Measurements from ENCODE around the gene RNF150.
A peak's percentile ranks its signal among the peaks of the same experiment; 100 is the strongest.

Gene RNF150

DNA sequence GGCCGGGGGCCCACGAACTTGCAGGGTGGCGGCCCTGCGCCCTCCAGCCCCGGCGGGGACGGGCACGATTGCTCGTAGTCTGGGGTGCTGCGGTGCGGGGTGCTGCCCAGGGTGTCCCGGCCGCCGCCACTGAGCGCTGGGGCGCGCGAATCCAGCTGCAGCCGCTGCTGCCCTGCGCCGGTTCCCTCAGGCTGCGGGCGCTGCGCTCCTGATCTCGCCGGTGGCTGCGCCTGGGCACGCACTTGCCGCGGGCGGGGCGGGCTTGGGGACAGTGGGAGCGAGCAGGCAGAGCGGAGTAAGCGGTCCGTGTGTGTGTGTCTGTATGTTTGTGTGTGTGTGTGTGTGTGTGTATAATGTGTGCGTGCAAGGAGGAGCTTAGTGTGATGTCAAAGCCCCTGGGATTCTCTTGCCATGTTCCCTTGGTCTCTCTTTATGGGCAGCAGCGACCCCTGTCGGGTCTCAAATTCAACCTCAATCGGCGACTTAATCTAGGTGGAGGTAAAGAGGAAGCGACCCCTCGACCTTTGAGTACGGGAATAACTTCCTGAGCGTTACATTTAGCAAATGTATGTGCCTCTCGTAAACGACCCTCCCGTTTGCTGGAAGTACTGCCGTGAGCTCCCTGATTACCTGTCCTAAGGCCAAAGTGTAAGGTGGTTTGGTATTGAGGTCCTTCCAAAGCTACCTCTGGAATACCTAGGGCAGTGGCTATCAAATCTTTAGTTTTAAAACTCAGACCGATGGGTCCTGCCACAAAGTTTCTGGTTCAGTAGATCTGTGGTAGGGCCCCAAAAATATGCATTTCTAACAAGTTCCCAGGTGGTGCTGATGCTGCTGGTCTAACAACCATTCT is at the start of gene RNF150:
Gene RNF150 (minus strand): TSS at position 324 of the 853 bp plus-strand sequence.
- TF ChIP-seq, protein P1, sequence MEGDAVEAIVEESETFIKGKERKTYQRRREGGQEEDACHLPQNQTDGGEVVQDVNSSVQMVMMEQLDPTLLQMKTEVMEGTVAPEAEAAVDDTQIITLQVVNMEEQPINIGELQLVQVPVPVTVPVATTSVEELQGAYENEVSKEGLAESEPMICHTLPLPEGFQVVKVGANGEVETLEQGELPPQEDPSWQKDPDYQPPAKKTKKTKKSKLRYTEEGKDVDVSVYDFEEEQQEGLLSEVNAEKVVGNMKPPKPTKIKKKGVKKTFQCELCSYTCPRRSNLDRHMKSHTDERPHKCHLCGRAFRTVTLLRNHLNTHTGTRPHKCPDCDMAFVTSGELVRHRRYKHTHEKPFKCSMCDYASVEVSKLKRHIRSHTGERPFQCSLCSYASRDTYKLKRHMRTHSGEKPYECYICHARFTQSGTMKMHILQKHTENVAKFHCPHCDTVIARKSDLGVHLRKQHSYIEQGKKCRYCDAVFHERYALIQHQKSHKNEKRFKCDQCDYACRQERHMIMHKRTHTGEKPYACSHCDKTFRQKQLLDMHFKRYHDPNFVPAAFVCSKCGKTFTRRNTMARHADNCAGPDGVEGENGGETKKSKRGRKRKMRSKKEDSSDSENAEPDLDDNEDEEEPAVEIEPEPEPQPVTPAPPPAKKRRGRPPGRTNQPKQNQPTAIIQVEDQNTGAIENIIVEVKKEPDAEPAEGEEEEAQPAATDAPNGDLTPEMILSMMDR (IDR thresholded peaks at IDR 0.05; ENCODE audit: low read depth, low read length) = peak; percentile 83
- DNase-seq (ENCODE audit: extremely low read depth, low read depth) = peak; percentile 89

DNA sequence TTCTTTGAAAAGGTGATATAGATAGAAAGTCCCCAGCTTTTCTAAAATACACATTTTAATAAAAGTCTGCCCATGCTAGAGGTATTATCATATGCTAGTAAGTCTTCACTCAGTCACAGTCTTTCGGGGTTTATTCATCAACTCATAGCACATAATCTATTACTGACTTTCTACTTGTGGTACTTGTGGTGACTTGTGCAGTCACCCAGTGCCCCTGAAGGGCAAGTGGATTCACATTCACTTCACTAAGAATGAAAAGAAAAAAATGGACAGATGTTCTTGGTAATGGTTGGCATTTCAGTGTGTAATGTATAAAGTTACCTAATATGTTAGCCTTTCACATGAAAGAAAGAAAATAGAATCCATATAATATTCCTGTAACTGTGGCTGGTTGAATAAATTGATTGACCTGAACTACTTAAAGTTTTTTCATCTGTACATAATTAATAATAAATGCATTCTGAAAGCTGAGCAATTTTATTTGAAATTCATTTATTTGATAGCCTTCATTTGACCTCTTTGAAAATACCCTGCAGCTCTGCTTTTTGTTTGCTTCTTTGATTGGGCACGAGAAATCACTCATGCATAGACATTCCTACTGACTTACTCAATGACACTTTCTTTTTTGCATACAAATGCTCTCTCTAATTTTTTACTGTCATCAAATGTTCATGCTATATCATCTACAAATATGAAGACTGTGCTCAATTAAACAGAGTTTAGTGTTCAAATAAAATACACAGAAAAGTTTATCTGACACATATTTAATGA is 47.9 kb upstream of the RNF150 start:
- TF ChIP-seq, protein P1 (IDR thresholded peaks at IDR 0.05; ENCODE audit: low read depth, low read length) = no peak
- DNase-seq (ENCODE audit: extremely low read depth, low read depth) = no peak

DNA sequence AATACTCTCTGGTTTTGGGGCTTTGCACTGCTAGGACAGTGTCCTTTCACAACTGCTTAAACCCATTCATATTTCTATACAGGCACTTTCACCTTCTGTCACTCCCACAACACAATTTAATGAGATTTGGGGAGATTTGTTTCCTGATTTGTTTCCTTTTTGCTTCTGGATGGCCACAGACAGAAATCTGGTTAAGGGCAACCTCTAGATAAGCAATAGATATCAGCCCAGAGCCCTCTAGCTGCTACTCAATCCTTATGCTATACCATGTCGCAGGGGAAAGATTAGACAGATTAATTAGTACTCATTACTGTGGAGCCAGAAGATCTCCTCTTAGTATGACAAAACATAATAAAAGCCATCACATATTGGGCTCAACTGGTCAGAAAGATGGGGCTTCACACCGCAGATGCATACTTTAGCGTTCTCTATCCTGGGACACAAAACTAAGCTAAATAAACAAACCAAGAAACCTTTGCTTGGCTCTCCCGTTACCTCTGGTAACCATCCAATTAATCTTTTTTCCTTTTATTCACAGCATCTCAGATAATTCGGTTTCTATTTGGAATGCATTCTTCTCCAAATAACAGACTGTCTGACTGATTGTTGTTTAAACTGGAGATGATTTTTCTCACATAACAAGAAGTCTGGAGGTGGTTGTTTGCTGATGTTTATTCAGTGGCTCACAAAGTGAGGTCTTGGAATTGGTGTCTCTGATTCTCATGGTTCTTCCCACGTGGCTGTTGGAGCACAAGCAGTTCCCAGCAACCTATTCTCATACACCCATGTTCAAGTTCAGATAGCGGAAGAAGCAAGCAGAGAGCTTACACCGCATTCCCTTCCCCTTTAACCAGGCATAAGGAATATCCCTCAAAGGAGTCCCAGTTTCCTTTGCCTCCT is 46.5 kb upstream of the RNF150 start:
- no peak for DNase-seq (ENCODE audit: extremely low read depth, low read depth)

DNA sequence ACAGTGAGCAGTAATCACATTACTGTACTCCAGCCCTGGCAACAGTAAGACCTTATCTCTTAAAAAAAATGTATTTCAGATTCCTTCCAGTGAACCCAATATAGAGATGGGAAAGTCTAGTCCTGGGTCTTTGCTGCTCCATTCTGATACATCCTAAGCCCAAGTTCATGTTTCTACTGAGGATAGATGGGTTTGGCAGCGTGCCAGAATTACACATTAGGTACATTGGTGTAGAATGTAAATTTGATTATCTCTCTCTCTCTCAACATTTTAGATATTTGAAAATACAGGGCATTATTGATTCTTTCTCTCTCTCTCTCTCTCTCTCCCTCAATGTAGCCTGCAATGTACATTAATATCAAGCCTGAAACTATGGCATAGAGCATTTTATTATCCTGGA is 43.9 kb upstream of the RNF150 start:
- DNase-seq (ENCODE audit: extremely low read depth, low read depth) = no peak
- TF ChIP-seq, protein P1 (IDR thresholded peaks at IDR 0.05; ENCODE audit: low read depth, low read length) = no peak

More for the DNA sequence above, 46.5 kb upstream of the RNF150 start:
- TF ChIP-seq, protein P1 (IDR thresholded peaks at IDR 0.05; ENCODE audit: low read depth, low read length) = no peak

DNA sequence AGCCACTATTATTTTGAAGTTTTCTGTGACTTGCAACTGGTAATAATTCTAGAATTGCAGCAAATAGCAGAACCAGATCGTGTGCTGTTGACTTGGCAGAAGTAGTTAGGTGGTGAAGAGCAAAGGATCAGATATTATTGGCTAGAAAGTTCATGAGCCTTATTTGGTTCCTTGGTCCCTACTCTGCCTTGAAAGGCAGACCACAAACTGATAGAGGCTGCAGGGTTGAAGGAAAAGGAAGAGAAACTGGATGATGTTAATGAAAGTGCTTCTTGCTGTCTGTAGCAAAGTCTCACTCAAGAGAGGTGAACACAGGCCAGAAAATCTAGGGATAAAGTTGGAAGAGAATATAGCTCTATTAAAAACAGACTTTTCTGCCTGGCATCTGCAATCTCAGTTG is 41.2 kb upstream of the RNF150 start:
- no peak for DNase-seq (ENCODE audit: extremely low read depth, low read depth)
- TF ChIP-seq, protein P1 (IDR thresholded peaks at IDR 0.05; ENCODE audit: low read depth, low read length) = no peak

DNA sequence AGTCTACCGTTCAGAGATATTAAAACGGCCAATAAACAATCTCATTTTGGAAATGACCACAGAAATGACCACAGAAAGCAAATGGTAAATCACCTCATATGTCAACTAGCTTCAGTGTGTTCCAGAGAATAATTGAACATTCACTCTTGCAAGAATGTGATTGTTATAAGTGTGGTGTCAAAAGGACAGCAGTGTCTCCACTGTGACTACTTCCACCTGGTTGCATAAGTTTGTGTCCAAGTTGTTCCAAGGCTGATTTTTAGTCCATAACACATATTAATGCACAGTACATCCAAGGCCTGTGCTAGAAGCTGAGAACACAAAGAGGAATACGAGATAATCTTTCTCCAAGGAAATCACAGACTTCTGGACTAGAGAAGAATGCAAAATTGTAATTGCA is 37.4 kb upstream of the RNF150 start:
- DNase-seq (ENCODE audit: extremely low read depth, low read depth) = no peak
- TF ChIP-seq, protein P1 (IDR thresholded peaks at IDR 0.05; ENCODE audit: low read depth, low read length) = no peak

Data from AG09319 (cell line).